ENCODE results near the gene NFIB. TPM values are rescaled to one million over a fixed set of nuclear protein-coding genes. Genes with fewer than 3 reads are reported as not detected.

NFIB gene
- polyA plus RNA-seq, 3 donors: not detected

- 66% methylated on average over 5 of the region's 6 CpGs for WGBS (ENCODE audit: insufficient coverage)
- intact Hi-C loops (cut with micrococcal nuclease): no loop called here
- no peak for DNase-seq
- Histone ChIP-seq H3K9me3 (replicated peaks in 1 of 2; ENCODE audit: control insufficient read depth in 1 of 2, insufficient read depth in 1 of 2, low read length in 2 of 2) (peaks cover 0 to 20% of the 10 kb centered on the region in 2 donors), H3K4me1 (ENCODE audit: control insufficient read depth in 1 of 2, insufficient read depth in 2 of 2, low read length in 2 of 2) (no peaks in the 10 kb centered on the region), H3K27ac (ENCODE audit: low read depth in 1 of 2, low read length in 2 of 2) (no peak overlapping the region), H2AFZ (ENCODE audit: insufficient read depth, low read depth, low read length, poor library complexity, severe bottlenecking) (no peak overlapping the region), H3K4me2 (replicated peaks; ENCODE audit: extremely low read depth, low read length, poor library complexity, severe bottlenecking) (no peak overlapping the region), H3K27me3 (ENCODE audit: control insufficient read depth in 2 of 2, insufficient read depth in 2 of 2, low read length in 2 of 2) (peaks cover 48 to 78% of the 10 kb centered on the region in 2 donors), H3K4me3 (replicated peaks in 1 of 3; ENCODE audit: low read depth in 2 of 3, low read length in 3 of 3) (no peak overlapping the region), H3K79me2 (ENCODE audit: insufficient read depth, low read length) (no peaks in the 10 kb centered on the region), H4K20me1 (ENCODE audit: insufficient read depth, low read length) (no peaks in the 10 kb centered on the region), H3K9ac (ENCODE audit: insufficient read depth, low read length, poor library complexity, severe bottlenecking) (no peak overlapping the region), H3K36me3 (replicated peaks in 1 of 2; ENCODE audit: control insufficient read depth in 1 of 2, insufficient read depth in 2 of 2, low read length in 2 of 2) (no peaks in the 10 kb centered on the region)
- TF ChIP-seq CTCF (IDR thresholded peaks at IDR 0.05): no peak
- Mint-ChIP-seq H3K27ac (no peak overlapping the region), H3K36me3 (no peaks in the 10 kb centered on the region), H3K27me3 (ENCODE audit: low read depth in 3 of 3) (peaks cover 6 to 10% (median 10%) of the 10 kb centered on the region in 3 donors), H3K4me1 (no peaks in the 10 kb centered on the region), H3K4me3 (no peak overlapping the region), H3K9me3 (peaks cover 0 to 8% (median 7%) of the 10 kb centered on the region in 7 donors)
Observed at GRCh38 chr9:14344053-14344524, 30.1 kb upstream of the NFIB start.

- H3K79me2 ChIP-seq (ENCODE audit: insufficient read depth, low read length): no peaks in the 10 kb centered on the region
- H2AFZ ChIP-seq (ENCODE audit: insufficient read depth, low read depth, low read length, poor library complexity, severe bottlenecking): no peak overlapping the region
- Mint-ChIP-seq H3K9me3 (peaks cover 0 to 8% (median 7%) of the 10 kb centered on the region in 7 donors), H3K27me3 (ENCODE audit: low read depth in 3 of 3) (peaks cover 6 to 13% (median 10%) of the 10 kb centered on the region in 3 donors), H3K27ac (no peak overlapping the region), H3K36me3 (no peaks in the 10 kb centered on the region), H3K4me1 (no peaks in the 10 kb centered on the region), H3K4me3 (no peak overlapping the region)
- intact Hi-C loops (cut with micrococcal nuclease): no loop called here
- WGBS (ENCODE audit: insufficient coverage): 54% methylated on average over 3 of the region's 5 CpGs
- DNase-seq: no peak
- no peak overlapping the region for H3K27ac ChIP-seq (ENCODE audit: low read depth in 1 of 2, low read length in 2 of 2)
- H3K4me3 ChIP-seq (replicated peaks in 1 of 3; ENCODE audit: low read depth in 2 of 3, low read length in 3 of 3): no peak overlapping the region
- H3K9ac ChIP-seq (ENCODE audit: insufficient read depth, low read length, poor library complexity, severe bottlenecking): no peak overlapping the region
- H3K4me1 ChIP-seq (ENCODE audit: control insufficient read depth in 1 of 2, insufficient read depth in 2 of 2, low read length in 2 of 2): no peaks in the 10 kb centered on the region
- H4K20me1 ChIP-seq (ENCODE audit: insufficient read depth, low read length): no peaks in the 10 kb centered on the region
- TF ChIP-seq CTCF (IDR thresholded peaks at IDR 0.05): no peak
- H3K36me3 ChIP-seq (replicated peaks in 1 of 2; ENCODE audit: control insufficient read depth in 1 of 2, insufficient read depth in 2 of 2, low read length in 2 of 2): no peaks in the 10 kb centered on the region
- H3K9me3 ChIP-seq (replicated peaks in 1 of 2; ENCODE audit: control insufficient read depth in 1 of 2, insufficient read depth in 1 of 2, low read length in 2 of 2): peaks cover 0 to 14% of the 10 kb centered on the region in 2 donors
- H3K4me2 ChIP-seq (replicated peaks; ENCODE audit: extremely low read depth, low read length, poor library complexity, severe bottlenecking): no peak overlapping the region
- peaks cover 44 to 71% of the 10 kb centered on the region in 2 donors for H3K27me3 ChIP-seq (ENCODE audit: control insufficient read depth in 2 of 2, insufficient read depth in 2 of 2, low read length in 2 of 2)
Observed at GRCh38 chr9:14343261-14344031, 29.5 kb upstream of the NFIB start.

All from CD14-positive monocyte (primary cell).